SK-N-MC (cell line): ENCODE results near the gene OTX1.

Experiments used
- FOXP2 ChIP-seq: optimal IDR thresholded peaks from 2 replicates; pipeline ENCODE3; 2011; ENCODE audit warnings: mild to moderate bottlenecking, moderate library complexity; ENCODE audit not compliant: insufficient read depth; ENCODE audit errors: extremely low read length, control extremely low read depth
- POLR2AphosphoS5 ChIP-seq: IDR thresholded peaks from 2 replicates; pipeline ENCODE4 v1.6.1; 2012; ENCODE audit warnings: mild to moderate bottlenecking, low read depth, low read length, borderline replicate concordance

DNA sequence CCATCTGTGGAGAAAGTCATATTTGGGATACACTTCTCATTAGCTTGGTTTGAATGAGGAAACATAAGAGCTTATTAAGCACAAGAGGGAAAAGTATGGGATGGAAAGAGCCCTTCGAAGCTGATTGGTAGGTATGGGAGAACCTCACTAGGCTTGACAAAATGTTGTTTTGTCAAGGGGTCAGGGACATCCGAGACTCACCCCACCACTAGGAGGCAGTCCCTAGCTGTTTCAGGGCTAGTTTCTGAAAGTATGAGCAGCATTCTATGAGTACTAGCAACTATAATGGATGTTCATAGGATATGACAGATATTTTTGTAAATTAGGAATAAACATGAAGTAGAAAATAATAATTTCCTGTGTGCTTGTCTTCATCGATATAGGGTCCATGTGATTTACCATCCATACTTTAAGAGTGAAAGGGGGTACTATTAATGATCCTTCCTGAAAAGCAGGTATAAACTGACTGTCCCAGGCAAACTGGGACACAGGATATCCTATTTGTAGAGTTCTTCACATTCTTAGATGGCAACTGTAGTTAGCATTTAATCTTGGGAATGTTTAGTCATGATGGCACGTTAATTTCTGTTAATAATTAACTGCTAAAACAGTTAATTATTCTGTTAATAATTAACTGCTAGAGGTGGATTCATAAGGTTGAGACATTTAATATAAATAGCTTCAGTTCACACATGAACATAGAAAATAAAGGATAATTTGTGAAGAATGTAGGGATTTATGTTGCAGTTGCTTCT lies 28.4 kb downstream of the OTX1 start:
- TF ChIP-seq POLR2AphosphoS5 (no peak), FOXP2 (no peak)
